Left ventricle myocardium inferior (tissue), 1 donor: ENCODE data around the gene CDIP1. TPM values are rescaled to one million over a fixed set of nuclear protein-coding genes. Genes with fewer than 3 reads are reported as not detected.
"Not testable (repeated sequence)": the region's sequence is repeated elsewhere in the genome, so short reads cannot be mapped to it uniquely, and the experiment has no call there.

Experiments
- DNase-seq: peaks from one replicate; pipeline ENCODE4 v3.0.0-alpha.2; 2020
- H3K27ac ChIP-seq: fragments of 200-600 bp; replicated peaks from 2 replicates; pipeline ENCODE4 v1.8.0; 2021
- H3K27me3 ChIP-seq: fragments of 200-600 bp; 2 replicates; pipeline ENCODE4 v1.8.0; 2021; ENCODE audit warnings: low read depth
- H3K36me3 ChIP-seq: fragments of 200-600 bp; 2 replicates; pipeline ENCODE4 v1.8.0; 2021
- H3K4me1 ChIP-seq: fragments of 200-600 bp; 2 replicates; pipeline ENCODE4 v1.8.0; 2021
- H3K4me3 ChIP-seq: fragments of 200-600 bp; 2 replicates; pipeline ENCODE4 v1.8.0; 2021; ENCODE audit warnings: mild to moderate bottlenecking, moderate library complexity
- H3K9me3 ChIP-seq: fragments of 200-600 bp; replicated peaks from 2 replicates; pipeline ENCODE4 v1.8.0; 2021
- CTCF ChIP-seq: fragments of 200-600 bp; IDR thresholded peaks from 2 replicates; pipeline ENCODE4 v1.8.0; 2021; ENCODE audit warnings: antibody characterized with exemption, mild to moderate bottlenecking, borderline replicate concordance
- intact Hi-C: fragments of 100-400 bp; cut with micrococcal nuclease; formaldehyde crosslinking; loops from one replicate; pipeline ENCODE4 v1.11.0; 2022
- total RNA-seq: library from RNA; stranded (reverse); fragmentation: NEBNext Ultra II Directional; extraction: Animal tissue kit (Norgen Biotek cat#: 25700); gene quantifications from one replicate; pipeline ENCODE4 v1.2.1, GENCODE V29; 2021
- donor health status: DM: no; HTN: yes; CAD: no; lungs with severe emphysema.

CDIP1 gene
- total RNA-seq, 1 donor from 2014 or later, result 48.5 TPM

GRCh38 chr16:4576008-4576407 is 37.4 kb upstream of the CDIP1 start:
- H3K4me1 ChIP-seq, result no peaks in the 10 kb centered on the region
- intact Hi-C loops, result no loop called here
- peaks cover 2% of the 10 kb centered on the region for H3K27me3 ChIP-seq
- DNase-seq, result no peak
- H3K36me3 ChIP-seq, result no peaks in the 10 kb centered on the region
- no peak overlapping the region for H3K4me3 ChIP-seq
- H3K27ac ChIP-seq, result no peak overlapping the region
- no peak for TF ChIP-seq CTCF
- H3K9me3 ChIP-seq, result no peaks in the 10 kb centered on the region

GRCh38 chr16:4574919-4575705 is 36.5 kb upstream of the CDIP1 start:
- no peak for DNase-seq
- intact Hi-C loops, result no loop called here
- Histone ChIP-seq H3K36me3 (no peaks in the 10 kb centered on the region), H3K27me3 (peaks cover 3% of the 10 kb centered on the region), H3K9me3 (no peaks in the 10 kb centered on the region), H3K27ac (no peak overlapping the region), H3K4me3 (no peak overlapping the region), H3K4me1 (no peaks in the 10 kb centered on the region)
- no peak for TF ChIP-seq CTCF

GRCh38 chr16:4573926-4574325 is 35.4 kb upstream of the CDIP1 start:
- DNase-seq, H3K27ac ChIP-seq, H3K4me3 ChIP-seq, H3K27me3 ChIP-seq, H3K4me1 ChIP-seq, H3K9me3 ChIP-seq, intact Hi-C loops, H3K36me3 ChIP-seq: not testable (repeated sequence)

- Histone ChIP-seq H3K9me3 (no peaks in the 10 kb centered on the region), H3K36me3 (no peaks in the 10 kb centered on the region), H3K27ac (no peak overlapping the region), H3K4me3 (no peak overlapping the region), H3K27me3 (peaks cover 3% of the 10 kb centered on the region), H3K4me1 (no peaks in the 10 kb centered on the region)
- TF ChIP-seq CTCF, result no peak
- DNase-seq, result peak; percentile 25
- intact Hi-C loops, result no loop called here
Measured at GRCh38 chr16:4572715-4573114, 34.1 kb upstream of the CDIP1 start.

GRCh38 chr16:4570688-4571321 is 32.2 kb upstream of the CDIP1 start:
- H3K9me3 ChIP-seq, result no peaks in the 10 kb centered on the region
- no peaks in the 10 kb centered on the region for H3K4me1 ChIP-seq
- H3K4me3 ChIP-seq, result no peak overlapping the region
- intact Hi-C loops, result no loop called here
- peaks cover 3% of the 10 kb centered on the region for H3K27me3 ChIP-seq
- no peak for DNase-seq
- TF ChIP-seq CTCF, result no peak
- H3K27ac ChIP-seq, result no peak overlapping the region
- H3K36me3 ChIP-seq, result no peaks in the 10 kb centered on the region

- Histone ChIP-seq H3K27me3 (peaks cover 3% of the 10 kb centered on the region), H3K27ac (no peak overlapping the region), H3K9me3 (no peaks in the 10 kb centered on the region), H3K4me3 (no peak overlapping the region), H3K36me3 (no peaks in the 10 kb centered on the region), H3K4me1 (no peaks in the 10 kb centered on the region)
- no peak for DNase-seq
- intact Hi-C loops, result no loop called here
- TF ChIP-seq CTCF, result no peak
Measured at GRCh38 chr16:4570086-4570485, 31.5 kb upstream of the CDIP1 start.
